ENCODE measurements around the gene UNC5A. TPM values are rescaled to one million over a fixed set of nuclear protein-coding genes. Genes with fewer than 3 reads are reported as not detected.

UNC5A gene
- total and polyA plus RNA-seq, 10 of the 15 experiments (the other 5 are each of a cell fraction or from before 2014, with no cell fraction given): not detected

- Histone ChIP-seq H4K20me1 (ENCODE audit: control insufficient read depth, insufficient read depth) (no peaks in the 10 kb centered on the region), H3K4me3 (no peak overlapping the region), H3K9me3 (replicated peaks; ENCODE audit: control insufficient read depth, insufficient read depth, low read length) (no peaks in the 10 kb centered on the region; the same call in 2 of the 3 replicates), H3K36me3 (ENCODE audit: control insufficient read depth in 2 of 2, insufficient read depth in 2 of 2, low read length in 1 of 2) (no peaks in the 10 kb centered on the region), H2AFZ (ENCODE audit: control insufficient read depth, low read depth, low read length) (no peak overlapping the region), H3K27ac (ENCODE audit: control insufficient read depth, insufficient read depth) (no peak overlapping the region), H3K27me3 (replicated peaks in 1 of 2; ENCODE audit: control insufficient read depth in 2 of 2, insufficient read depth in 2 of 2, low read length in 1 of 2) (no peaks in the 10 kb centered on the region), H3K79me2 (ENCODE audit: control insufficient read depth, insufficient read depth, low read length) (no peaks in the 10 kb centered on the region), H3K4me1 (ENCODE audit: control insufficient read depth, insufficient read depth, low read length) (no peaks in the 10 kb centered on the region), H3K9ac (ENCODE audit: control insufficient read depth, insufficient read depth, low read length) (no peak overlapping the region), H3K4me2 (ENCODE audit: control insufficient read depth, insufficient read depth) (no peak overlapping the region)
- SMC1A ChIA-PET (ENCODE audit: uncharacterized antibody, unreplicated experiment): interaction anchor here (1.1 kb wide), 1 partner anchor 10 kb away, joined by 3 read pairs; no protein-coding TSS in a partner anchor
- CTCF ChIA-PET: interaction anchor here (1.3 kb wide), 1 partner anchor 102 kb away, joined by 5 read pairs; no protein-coding TSS in a partner anchor
- in situ Hi-C loops (cut with MboI) (no loop called here), intact Hi-C loops (cut with micrococcal nuclease; ENCODE audit: unreplicated experiment) (no loop called here)
- no peak for DNase-seq (ENCODE audit: low read depth, low spot score)
- BruUV-seq (replicated peaks): no TSS peak
- 41% methylated on average over 9 of the region's 9 CpGs for WGBS (ENCODE audit: insufficient coverage, insufficient replicate concordance, low lambda C conversion rate, missing lambda C conversion rate)
- TF ChIP-seq MTA3 (IDR thresholded peaks at IDR 0.05; ENCODE audit: borderline replicate concordance, low read length): no peak
- FAIRE-seq: no peak
- ATAC-seq: no peak
- POLR2A ChIA-PET: no interaction called here
- RAD21 ChIA-PET (ENCODE audit: unreplicated experiment): no interaction called here
Measured at GRCh38 chr5:176762489-176762888, 47.9 kb upstream of the UNC5A start.

- FAIRE-seq (no peak), ATAC-seq (no peak), DNase-seq (ENCODE audit: low read depth, low spot score) (no peak)
- H3K27me3 ChIP-seq (replicated peaks in 1 of 2; ENCODE audit: control insufficient read depth in 2 of 2, insufficient read depth in 2 of 2, low read length in 1 of 2): no peaks in the 10 kb centered on the region
- H3K4me1 ChIP-seq (ENCODE audit: control insufficient read depth, insufficient read depth, low read length): no peaks in the 10 kb centered on the region
- H3K27ac ChIP-seq (ENCODE audit: control insufficient read depth, insufficient read depth): no peak overlapping the region
- ChIA-PET RAD21 (ENCODE audit: unreplicated experiment) (no interaction called here), SMC1A (ENCODE audit: uncharacterized antibody, unreplicated experiment) (no interaction called here), CTCF (no interaction called here), POLR2A (no interaction called here)
- H3K4me3 ChIP-seq: no peak overlapping the region
- H3K9me3 ChIP-seq (replicated peaks; ENCODE audit: control insufficient read depth, insufficient read depth, low read length): no peaks in the 10 kb centered on the region; the same call in 2 of the 3 replicates
- H3K9ac ChIP-seq (ENCODE audit: control insufficient read depth, insufficient read depth, low read length): no peak overlapping the region
- H4K20me1 ChIP-seq (ENCODE audit: control insufficient read depth, insufficient read depth): no peaks in the 10 kb centered on the region; the same call in 1 of the 2 replicates
- no peak overlapping the region for H2AFZ ChIP-seq (ENCODE audit: control insufficient read depth, low read depth, low read length)
- H3K36me3 ChIP-seq (ENCODE audit: control insufficient read depth in 2 of 2, insufficient read depth in 2 of 2, low read length in 1 of 2): no peaks in the 10 kb centered on the region
- intact Hi-C loops (cut with micrococcal nuclease; ENCODE audit: unreplicated experiment) (no loop called here), in situ Hi-C loops (cut with MboI) (no loop called here)
- WGBS (ENCODE audit: insufficient coverage, insufficient replicate concordance, low lambda C conversion rate, missing lambda C conversion rate): 90% methylated on average over 1 of the region's 1 CpG
- no TSS peak for BruUV-seq (replicated peaks)
- H3K4me2 ChIP-seq (ENCODE audit: control insufficient read depth, insufficient read depth): no peak overlapping the region
- H3K79me2 ChIP-seq (ENCODE audit: control insufficient read depth, insufficient read depth, low read length): no peaks in the 10 kb centered on the region
- TF ChIP-seq SIN3A (IDR thresholded peaks at IDR 0.05; ENCODE audit: low read depth, low read length) (no peak), ZBTB40 (IDR thresholded peaks at IDR 0.05; ENCODE audit: borderline replicate concordance) (no peak), SREBF1 (IDR thresholded peaks at IDR 0.05; ENCODE audit: low read length) (no peak), ZBED1 (IDR thresholded peaks at IDR 0.05; ENCODE audit: borderline replicate concordance) (no peak), HDAC2 (IDR thresholded peaks at IDR 0.05) (no peak), KAT2A (conservative IDR thresholded peaks at IDR 0.05; ENCODE audit: control insufficient read depth, low read depth, low read length) (no peak), PML (IDR thresholded peaks at IDR 0.05; ENCODE audit: low read length) (no peak), CHD2 (IDR thresholded peaks at IDR 0.05; ENCODE audit: borderline replicate concordance, low read depth, low read length) (no peak), ZNF207 (IDR thresholded peaks at IDR 0.05; ENCODE audit: borderline replicate concordance) (no peak), E4F1 (IDR thresholded peaks at IDR 0.05; ENCODE audit: borderline replicate concordance, partially characterized antibody) (no peak), MYC (IDR thresholded peaks at IDR 0.05; ENCODE audit: insufficient read depth, insufficient read length, insufficient replicate concordance, low read length, severe bottlenecking) (no peak), KLF5 (IDR thresholded peaks at IDR 0.05; ENCODE audit: partially characterized antibody) (no peak)
Measured at GRCh38 chr5:176765687-176766086, 44.7 kb upstream of the UNC5A start.

Measured in GM12878 (cell line).